Tibial nerve (tissue), 4 donors: ENCODE measurements around the gene ANXA8.
"Not testable (repeated sequence)": the region's sequence is repeated elsewhere in the genome, so short reads cannot be mapped to it uniquely, and the experiment has no call there.

ENCODE experiments used
- EP300 ChIP-seq, 2 donors: sonication (generic); formaldehyde crosslinking; IDR thresholded peaks; one replicate each; pipeline ENCODE4 v1.6.1; 2017; ENCODE audit warnings: antibody characterized with exemption in 2 of 2, mild to moderate bottlenecking in 1 of 2
- POLR2A ChIP-seq, 2 donors: fragments of 450-650 bp; IDR thresholded peaks; one replicate each; pipeline ENCODE4 v1.6.1; 2017; ENCODE audit warnings: antibody characterized with exemption in 2 of 2, mild to moderate bottlenecking in 2 of 2, moderate library complexity in 2 of 2
- TF ChIP-seq, protein P1 (sequence below), 5 experiments: fragments of 200-600 bp in 3 of 5; fragments of 450-650 bp in 2 of 5; sonication (generic) in 3 of 5; IDR thresholded peaks; one replicate each; pipeline ENCODE4 v1.5.1; 2016 to 2019; ENCODE audit warnings: antibody characterized with exemption in 5 of 5, mild to moderate bottlenecking in 3 of 5, moderate library complexity in 2 of 5

DNA sequence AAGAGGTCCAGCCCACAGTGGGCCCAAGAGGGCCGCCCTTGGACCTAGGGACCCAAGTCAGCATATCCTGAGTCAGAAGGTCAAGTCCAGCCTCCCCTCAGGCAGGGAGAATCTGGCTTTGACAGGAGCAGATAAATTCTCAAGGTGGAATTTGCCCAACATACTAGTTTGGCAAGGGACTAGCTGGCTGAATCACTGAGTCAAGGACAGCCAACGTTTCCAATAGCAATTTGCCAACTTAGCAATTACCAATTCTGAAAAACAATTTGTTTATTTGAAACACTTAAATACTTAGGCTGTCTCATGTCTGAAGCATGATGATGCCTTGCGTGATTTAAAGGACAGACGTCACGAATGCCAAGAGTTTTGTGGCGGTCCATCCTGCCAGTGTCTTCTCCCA, 10.3 kb upstream of the ANXA8 start:
- TF ChIP-seq, protein P1, sequence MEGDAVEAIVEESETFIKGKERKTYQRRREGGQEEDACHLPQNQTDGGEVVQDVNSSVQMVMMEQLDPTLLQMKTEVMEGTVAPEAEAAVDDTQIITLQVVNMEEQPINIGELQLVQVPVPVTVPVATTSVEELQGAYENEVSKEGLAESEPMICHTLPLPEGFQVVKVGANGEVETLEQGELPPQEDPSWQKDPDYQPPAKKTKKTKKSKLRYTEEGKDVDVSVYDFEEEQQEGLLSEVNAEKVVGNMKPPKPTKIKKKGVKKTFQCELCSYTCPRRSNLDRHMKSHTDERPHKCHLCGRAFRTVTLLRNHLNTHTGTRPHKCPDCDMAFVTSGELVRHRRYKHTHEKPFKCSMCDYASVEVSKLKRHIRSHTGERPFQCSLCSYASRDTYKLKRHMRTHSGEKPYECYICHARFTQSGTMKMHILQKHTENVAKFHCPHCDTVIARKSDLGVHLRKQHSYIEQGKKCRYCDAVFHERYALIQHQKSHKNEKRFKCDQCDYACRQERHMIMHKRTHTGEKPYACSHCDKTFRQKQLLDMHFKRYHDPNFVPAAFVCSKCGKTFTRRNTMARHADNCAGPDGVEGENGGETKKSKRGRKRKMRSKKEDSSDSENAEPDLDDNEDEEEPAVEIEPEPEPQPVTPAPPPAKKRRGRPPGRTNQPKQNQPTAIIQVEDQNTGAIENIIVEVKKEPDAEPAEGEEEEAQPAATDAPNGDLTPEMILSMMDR (IDR thresholded peaks at IDR 0.05), result not testable (repeated sequence)
- not testable (repeated sequence) for TF ChIP-seq POLR2A, EP300 (IDR thresholded peaks at IDR 0.05)
